HEK293 (cell line): ENCODE results near the gene LGALS7.

ENCODE experiments used
- CTCF ChIA-PET: fragments of 350-600 bp; formaldehyde crosslinking; extraction: SDS; loops from one replicate; lab custom pipeline; 2021; ENCODE audit warnings: antibody characterized with exemption; lab: Yijun Ruan, JAX
- POLR2A ChIA-PET: fragments of 300-600 bp; formaldehyde crosslinking; extraction: SDS; loops from one replicate; lab custom pipeline; 2020; ENCODE audit warnings: antibody characterized with exemption, inconsistent platforms; lab: Yijun Ruan, JAX
- H3K27ac ChIP-seq: fragments of 200-500 bp; sonication (Bioruptor generic); 2 replicates; pipeline ENCODE4 v1.5.1; 2014; ENCODE audit warnings: low read depth, low read length, control low read depth, inconsistent platforms; ENCODE audit errors: extremely low read depth
- H3K36me3 ChIP-seq, 2 experiments: fragments of 200-500 bp in 1 of 2; sonication (Bioruptor generic) in 1 of 2; 1 replicate in 1 of 2; 2 replicates in 1 of 2; pipeline ENCODE4 v1.5.1; 2014 to 2017; ENCODE audit warnings: inconsistent platforms in 2 of 2, low read length in 2 of 2; ENCODE audit not compliant: control insufficient read depth in 2 of 2, insufficient read depth in 1 of 2
- H3K4me1 ChIP-seq: fragments of 200-500 bp; sonication (Bioruptor generic); 2 replicates; pipeline ENCODE4 v1.5.1; 2014; ENCODE audit warnings: mild to moderate bottlenecking, low read length, inconsistent platforms; ENCODE audit not compliant: control insufficient read depth, insufficient read depth
- H3K4me3 ChIP-seq: 2 replicates; pipeline ENCODE4 v1.5.1; 2011; ENCODE audit warnings: low read depth, mild to moderate bottlenecking, control low read depth, low read length, moderate library complexity
- H3K9me3 ChIP-seq: fragments of 200-500 bp; sonication (Bioruptor generic); 2 replicates; pipeline ENCODE4 v1.5.1; 2014; ENCODE audit warnings: low read depth, low read length, inconsistent platforms; ENCODE audit not compliant: control insufficient read depth, insufficient read depth
- HIC1 ChIP-seq: fragments of 450-650 bp; formaldehyde crosslinking; IDR thresholded peaks from 2 replicates; pipeline ENCODE4 v1.5.1; 2016; ENCODE audit warnings: missing biosample characterization, missing genetic modification characterization
- KLF1 ChIP-seq: fragments of 450-650 bp; formaldehyde crosslinking; IDR thresholded peaks from 2 replicates; pipeline ENCODE4 v1.5.1; 2016; ENCODE audit warnings: missing biosample characterization, missing genetic modification characterization
- KLF8 ChIP-seq: fragments of 450-650 bp; formaldehyde crosslinking; IDR thresholded peaks from 2 replicates; pipeline ENCODE4 v1.5.1; 2016; ENCODE audit warnings: missing biosample characterization, missing genetic modification characterization
- MEIS1 ChIP-seq: sonication (generic); formaldehyde crosslinking; IDR thresholded peaks from 2 replicates; pipeline ENCODE4 v1.8.1; 2022; ENCODE audit warnings: missing genetic modification reagents, mild to moderate bottlenecking, borderline replicate concordance
- YY2 ChIP-seq: fragments of 450-650 bp; formaldehyde crosslinking; IDR thresholded peaks from 2 replicates; pipeline ENCODE4 v1.5.1; 2016; ENCODE audit warnings: missing biosample characterization, missing genetic modification characterization
- ZNF112 ChIP-seq: fragments of 450-650 bp; formaldehyde crosslinking; IDR thresholded peaks from 2 replicates; pipeline ENCODE4 v1.5.0; 2017; ENCODE audit warnings: missing biosample characterization, missing genetic modification characterization
- ZNF114 ChIP-seq: fragments of 450-650 bp; formaldehyde crosslinking; IDR thresholded peaks from 2 replicates; pipeline ENCODE4 v1.5.0; 2017; ENCODE audit warnings: missing biosample characterization, missing genetic modification characterization
- ZNF2 ChIP-seq: fragments of 450-650 bp; formaldehyde crosslinking; IDR thresholded peaks from 2 replicates; pipeline ENCODE4 v1.5.1; 2016; ENCODE audit warnings: missing biosample characterization, missing genetic modification characterization
- ZNF529 ChIP-seq: fragments of 450-650 bp; formaldehyde crosslinking; IDR thresholded peaks from 2 replicates; pipeline ENCODE4 v1.5.1; 2017; ENCODE audit warnings: missing genetic modification characterization, missing biosample characterization; ENCODE audit not compliant: insufficient replicate concordance
- ZNF600 ChIP-seq: fragments of 450-650 bp; formaldehyde crosslinking; IDR thresholded peaks from 2 replicates; pipeline ENCODE4 v1.5.1; 2016; ENCODE audit warnings: missing biosample characterization, missing genetic modification characterization
- ZNF645 ChIP-seq: fragments of 450-650 bp; formaldehyde crosslinking; IDR thresholded peaks from 2 replicates; pipeline ENCODE4; 2016; ENCODE audit warnings: missing biosample characterization, missing genetic modification characterization
- ZNF776 ChIP-seq: fragments of 450-650 bp; formaldehyde crosslinking; IDR thresholded peaks from 2 replicates; pipeline ENCODE4 v1.5.0; 2017; ENCODE audit warnings: missing biosample characterization, missing genetic modification characterization, borderline replicate concordance
- ZNF785 ChIP-seq: fragments of 450-650 bp; formaldehyde crosslinking; IDR thresholded peaks from 2 replicates; pipeline ENCODE4 v1.5.1; 2016; ENCODE audit warnings: missing biosample characterization, missing genetic modification characterization
- TF ChIP-seq, protein P1 (sequence below): fragments of 450-650 bp; formaldehyde crosslinking; IDR thresholded peaks from 2 replicates; pipeline ENCODE4 v1.5.1; 2017; ENCODE audit warnings: missing biosample characterization, missing genetic modification characterization
- TF ChIP-seq, protein P2 (sequence below): fragments of 450-650 bp; formaldehyde crosslinking; IDR thresholded peaks from 2 replicates; pipeline ENCODE4 v1.5.1; 2017; ENCODE audit warnings: missing biosample characterization, missing genetic modification characterization

Gene LGALS7

DNA sequence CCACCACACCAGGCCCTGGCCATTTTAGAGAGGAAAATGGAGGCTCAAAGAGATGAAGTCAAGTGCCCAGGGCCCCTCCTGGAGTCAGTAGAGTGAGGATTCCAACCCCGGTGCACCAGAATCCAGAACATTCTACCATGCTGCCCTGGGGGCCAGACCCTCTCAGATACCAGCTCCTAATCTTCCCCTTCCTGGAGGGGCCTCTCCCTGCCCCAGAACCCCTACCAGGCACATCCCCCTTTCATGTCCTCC lies 40.1 kb downstream of the LGALS7 start:
- 0 out of 2 replicates have a peak overlapping the region, but pooled peaks have one; percentile 4 for H3K27ac ChIP-seq
- no peaks in the 10 kb centered on the region for H3K9me3 ChIP-seq
- CTCF ChIA-PET: interaction anchor here (0.6 to 2.8 kb wide), 5 partner anchors 116 to 1087 kb away, joined by 3 to 13 read pairs (median 4); partner anchors contain the start of genes FAM98C, MRPS12 and SARS2
- no peak overlapping the region for H3K4me3 ChIP-seq
- H3K4me1 ChIP-seq: peaks cover 5% of the 10 kb centered on the region
- TF ChIP-seq YY2 (0 out of 2 replicates have a peak, but pooled peaks have one; percentile 22), ZNF600 (tag by site-specific recombination) (peak; percentile 25), KLF8 (tag by site-specific recombination) (0 out of 2 replicates have a peak, but pooled peaks have one; percentile 6)
- TF ChIP-seq, protein P1, sequence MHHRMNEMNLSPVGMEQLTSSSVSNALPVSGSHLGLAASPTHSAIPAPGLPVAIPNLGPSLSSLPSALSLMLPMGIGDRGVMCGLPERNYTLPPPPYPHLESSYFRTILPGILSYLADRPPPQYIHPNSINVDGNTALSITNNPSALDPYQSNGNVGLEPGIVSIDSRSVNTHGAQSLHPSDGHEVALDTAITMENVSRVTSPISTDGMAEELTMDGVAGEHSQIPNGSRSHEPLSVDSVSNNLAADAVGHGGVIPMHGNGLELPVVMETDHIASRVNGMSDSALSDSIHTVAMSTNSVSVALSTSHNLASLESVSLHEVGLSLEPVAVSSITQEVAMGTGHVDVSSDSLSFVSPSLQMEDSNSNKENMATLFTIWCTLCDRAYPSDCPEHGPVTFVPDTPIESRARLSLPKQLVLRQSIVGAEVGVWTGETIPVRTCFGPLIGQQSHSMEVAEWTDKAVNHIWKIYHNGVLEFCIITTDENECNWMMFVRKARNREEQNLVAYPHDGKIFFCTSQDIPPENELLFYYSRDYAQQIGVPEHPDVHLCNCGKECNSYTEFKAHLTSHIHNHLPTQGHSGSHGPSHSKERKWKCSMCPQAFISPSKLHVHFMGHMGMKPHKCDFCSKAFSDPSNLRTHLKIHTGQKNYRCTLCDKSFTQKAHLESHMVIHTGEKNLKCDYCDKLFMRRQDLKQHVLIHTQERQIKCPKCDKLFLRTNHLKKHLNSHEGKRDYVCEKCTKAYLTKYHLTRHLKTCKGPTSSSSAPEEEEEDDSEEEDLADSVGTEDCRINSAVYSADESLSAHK: no peak
- POLR2A ChIA-PET: interaction anchor here (0.5 to 2.1 kb wide), 11 partner anchors 10 to 330 kb away, joined by 3 to 11 read pairs (median 4); partner anchors contain the start of genes FAM98C and MRPS12
- peaks cover 26 to 30% of the 10 kb centered on the region in 2 experiments for H3K36me3 ChIP-seq

- CTCF ChIA-PET: interaction anchor here (0.6 to 2.2 kb wide), 4 partner anchors 83 to 198 kb away, joined by 3 to 9 read pairs (median 4); partner anchors contain the start of genes MRPS12 and SARS2
- H3K4me3 ChIP-seq: no peak overlapping the region
- peaks cover 5% of the 10 kb centered on the region for H3K4me1 ChIP-seq
- peaks cover 40 to 43% of the 10 kb centered on the region in 2 experiments for H3K36me3 ChIP-seq
- H3K27ac ChIP-seq: no peak overlapping the region
- TF ChIP-seq ZNF776 (tag by site-specific recombination) (no peak), KLF1 (tag by site-specific recombination) (no peak), ZNF529 (tag by site-specific recombination) (no peak), MEIS1 (no peak), ZNF114 (tag by site-specific recombination) (no peak), ZNF2 (tag by site-specific recombination) (no peak)
- TF ChIP-seq, protein P2, sequence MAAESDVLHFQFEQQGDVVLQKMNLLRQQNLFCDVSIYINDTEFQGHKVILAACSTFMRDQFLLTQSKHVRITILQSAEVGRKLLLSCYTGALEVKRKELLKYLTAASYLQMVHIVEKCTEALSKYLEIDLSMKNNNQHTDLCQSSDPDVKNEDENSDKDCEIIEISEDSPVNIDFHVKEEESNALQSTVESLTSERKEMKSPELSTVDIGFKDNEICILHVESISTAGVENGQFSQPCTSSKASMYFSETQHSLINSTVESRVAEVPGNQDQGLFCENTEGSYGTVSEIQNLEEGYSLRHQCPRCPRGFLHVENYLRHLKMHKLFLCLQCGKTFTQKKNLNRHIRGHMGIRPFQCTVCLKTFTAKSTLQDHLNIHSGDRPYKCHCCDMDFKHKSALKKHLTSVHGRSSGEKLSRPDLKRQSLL: peak; percentile 62
- TF ChIP-seq, all 188 proteins: peak for 1
- no peaks in the 10 kb centered on the region for H3K9me3 ChIP-seq
- POLR2A ChIA-PET: interaction anchor here (0.9 kb wide), 1 partner anchor 84 kb away, joined by 3 read pairs; the partner anchor contains the start of gene ACTN4
Measured at GRCh38 chr19:38731654-38732301, 41.5 kb downstream of the LGALS7 start.

DNA sequence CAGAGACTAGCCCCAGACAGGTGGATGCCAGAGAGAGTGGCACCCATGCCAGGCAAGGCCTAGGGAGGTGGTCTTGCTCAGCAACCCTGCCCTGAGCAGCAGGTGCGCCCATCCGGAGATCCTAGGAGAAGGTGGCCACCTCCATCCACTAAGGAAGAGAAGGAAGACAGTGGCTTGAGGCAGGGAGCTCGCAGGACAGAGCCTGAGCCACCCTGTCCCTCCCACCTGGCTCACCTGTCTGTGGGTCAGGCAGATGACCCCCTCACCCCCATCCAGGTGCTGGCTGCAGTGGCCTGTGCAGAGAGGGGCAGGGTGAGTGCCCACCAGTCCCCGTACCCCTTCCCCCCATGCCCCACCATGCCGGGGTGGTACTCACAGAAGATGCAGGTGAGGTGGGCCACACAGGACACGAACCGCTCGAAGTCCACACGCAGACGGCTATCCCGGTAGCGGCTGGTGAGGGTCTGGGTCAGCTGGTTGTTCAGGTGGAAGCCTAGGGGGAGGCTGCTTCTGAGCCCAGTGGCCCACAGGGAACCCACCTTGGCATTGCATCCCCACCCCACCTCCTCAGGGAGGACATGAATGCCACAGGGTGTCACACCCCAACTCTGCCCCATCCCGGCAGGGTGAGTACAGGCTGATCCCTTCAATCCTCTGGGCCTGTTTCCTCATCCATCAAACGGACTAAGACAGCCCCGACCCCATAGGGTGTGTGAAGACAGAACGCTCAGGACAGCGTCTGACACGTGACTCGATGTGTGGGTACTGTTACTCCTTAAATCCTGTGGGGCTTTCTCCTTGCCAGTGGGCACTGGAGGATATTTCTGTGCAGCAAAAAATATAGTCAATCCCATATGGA lies 42.4 kb downstream of the LGALS7 start:
- peaks cover 2% of the 10 kb centered on the region for H3K4me1 ChIP-seq
- H3K9me3 ChIP-seq: no peaks in the 10 kb centered on the region
- peak; percentile 26; the same call in 1 of the 2 replicates for TF ChIP-seq HIC1 (tag by site-specific recombination)
- TF ChIP-seq ZNF112 (tag by site-specific recombination): no peak
- no peak for TF ChIP-seq ZNF645 (tag by site-specific recombination)
- no peak for TF ChIP-seq ZNF785 (tag by site-specific recombination)
- H3K4me3 ChIP-seq: no peak overlapping the region
- ChIA-PET POLR2A (interaction anchor here (0.9 to 1.4 kb wide), 2 partner anchors 83 kb away, joined by 3 to 4 read pairs; partner anchors contain the start of gene ACTN4), CTCF (interaction anchor here (0.6 to 2.2 kb wide), 7 partner anchors 11 to 480 kb away, joined by 3 to 9 read pairs (median 3); partner anchors contain the start of genes ACTN4, MRPS12 and SARS2)
- peak overlapping the region; percentile 49; the same call in 1 of the 2 replicates for H3K27ac ChIP-seq
- peaks cover 48 to 50% of the 10 kb centered on the region in 2 experiments for H3K36me3 ChIP-seq
